ENCODE measurements around the gene HSD3B1.

DNA sequence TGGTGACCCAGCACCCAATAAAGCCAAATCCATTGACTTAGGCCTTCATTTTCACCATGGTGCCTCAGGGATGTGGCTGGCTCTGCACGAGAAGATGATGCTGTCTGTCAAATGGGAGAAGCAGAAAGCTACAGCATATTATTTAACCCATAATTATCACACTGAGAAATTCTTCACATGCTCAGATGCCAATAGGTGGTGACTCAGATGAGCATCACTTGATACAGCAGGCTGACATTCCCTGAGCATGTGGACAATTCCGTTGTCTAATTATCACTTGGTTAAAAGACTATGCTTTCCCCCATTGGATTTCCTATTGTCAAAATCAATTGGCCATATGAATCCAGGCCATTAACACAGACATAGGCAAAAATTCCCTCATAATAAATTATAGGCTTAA lies 44.0 kb upstream of the HSD3B1 start:
- no peak for TF ChIP-seq EZH2 (IDR thresholded peaks at IDR 0.05)
- no peak for TF ChIP-seq FOXP2 (optimal IDR thresholded peaks at IDR 0.05; ENCODE audit: control extremely low read depth, extremely low read length, insufficient read depth)
